Activated T-helper 1 cell treated with anti-CD3 and anti-CD28 coated beads, Interleukin-12 subunit alpha, Interleukin-12 subunit beta, Interleukin-2, Interleukin-4 antibody, amounts not matched to agents 30 ng/mL and 10 ng/mL and 1 ng/mL, durations not matched to agents 14 hours and 24 hours and 36 hours (primary cell): ENCODE data around the gene NPDC1. TPM values are rescaled to one million over a fixed set of nuclear protein-coding genes. Genes with fewer than 3 reads are reported as not detected.
A peak's percentile ranks its signal among the peaks of the same experiment; 100 is the strongest.

Experiments used
- DNase-seq: peaks from one replicate; pipeline ENCODE4 v3.0.0; 2021; ENCODE audit warnings: low spot score
- H3K27ac Mint-ChIP-seq: one replicate; pipeline ENCODE4 v1.8.0; 2021; ENCODE audit warnings: mild to moderate bottlenecking, mixed read lengths
- H3K27me3 Mint-ChIP-seq: one replicate; pipeline ENCODE4 v1.8.0; 2022; ENCODE audit warnings: mild to moderate bottlenecking, moderate library complexity, mixed read lengths; ENCODE audit not compliant: insufficient read depth
- H3K36me3 Mint-ChIP-seq: one replicate; pipeline ENCODE4 v1.8.0; 2021; ENCODE audit warnings: low read depth, mixed read lengths
- H3K4me1 Mint-ChIP-seq: one replicate; pipeline ENCODE4 v1.8.0; 2021; ENCODE audit warnings: low read depth, mixed read lengths
- H3K4me3 Mint-ChIP-seq: one replicate; pipeline ENCODE4 v1.8.0; 2021; ENCODE audit warnings: mild to moderate bottlenecking, moderate library complexity, mixed read lengths
- H3K9me3 Mint-ChIP-seq: one replicate; pipeline ENCODE4 v1.8.0; 2021; ENCODE audit warnings: mixed read lengths
- intact Hi-C: fragments of 100-400 bp; cut with micrococcal nuclease; formaldehyde crosslinking; loops from one replicate; pipeline ENCODE4 v1.15.1; 2024
- total RNA-seq: library from RNA; stranded (reverse); gene quantifications from 2 replicates; pipeline ENCODE4 v1.2.3, GENCODE V29; 2022

Gene NPDC1
- total RNA-seq, 1 donor from 2014 or later, result 80.1 TPM

- intact Hi-C loops, result no loop called here
- H3K36me3 Mint-ChIP-seq, result peaks cover 3% of the 10 kb centered on the region
- H3K4me3 Mint-ChIP-seq, result no peak overlapping the region
- H3K9me3 Mint-ChIP-seq, result no peaks in the 10 kb centered on the region
- DNase-seq, result no peak
- peaks cover 2% of the 10 kb centered on the region for H3K27me3 Mint-ChIP-seq
- H3K4me1 Mint-ChIP-seq, result peaks cover 11% of the 10 kb centered on the region
- H3K27ac Mint-ChIP-seq, result no peak overlapping the region
Observed at GRCh38 chr9:137080260-137081122, 34.5 kb upstream of the NPDC1 start.

- Mint-ChIP-seq H3K4me1 (peaks cover 4% of the 10 kb centered on the region), H3K27me3 (peaks cover 2% of the 10 kb centered on the region), H3K36me3 (peaks cover 3% of the 10 kb centered on the region), H3K9me3 (no peaks in the 10 kb centered on the region), H3K4me3 (peak overlapping the region; percentile 61), H3K27ac (no peak overlapping the region)
- no peak for DNase-seq
- intact Hi-C loops, result no loop called here
Observed at GRCh38 chr9:137079401-137079787, 33.4 kb upstream of the NPDC1 start.

- H3K4me1 Mint-ChIP-seq, result peaks cover 3% of the 10 kb centered on the region
- peaks cover 2% of the 10 kb centered on the region for H3K27me3 Mint-ChIP-seq
- peak overlapping the region; percentile 61 for H3K4me3 Mint-ChIP-seq
- peaks cover 3% of the 10 kb centered on the region for H3K36me3 Mint-ChIP-seq
- no peaks in the 10 kb centered on the region for H3K9me3 Mint-ChIP-seq
- no peak overlapping the region for H3K27ac Mint-ChIP-seq
- intact Hi-C loops, result no loop called here
- no peak for DNase-seq
Observed at GRCh38 chr9:137078701-137079400, 32.9 kb upstream of the NPDC1 start.

GRCh38 chr9:137077758-137078693 is 32.0 kb upstream of the NPDC1 start:
- H3K4me3 Mint-ChIP-seq, result peak overlapping the region; percentile 74
- no peaks in the 10 kb centered on the region for H3K9me3 Mint-ChIP-seq
- H3K27ac Mint-ChIP-seq, result no peak overlapping the region
- H3K36me3 Mint-ChIP-seq, result peaks cover 3% of the 10 kb centered on the region
- intact Hi-C loops, result loop anchor here (1.0 kb wide), 1 partner anchor 8 kb away; the partner anchor contains the start of gene MAN1B1
- H3K4me1 Mint-ChIP-seq, result no peaks in the 10 kb centered on the region
- peak; percentile 38 for DNase-seq
- peaks cover 2% of the 10 kb centered on the region for H3K27me3 Mint-ChIP-seq

- H3K27ac Mint-ChIP-seq, result no peak within 1 kb of the TSS
Observed at GRCh38 chr9:137077010-137077747, 31.2 kb upstream of the NPDC1 start, which contains the start of gene UAP1L1. UAP1L1 (plus strand) TSS chr9:137077517; CDS start chr9:137077533, 16 bp downstream.

GRCh38 chr9:137076636-137077009 is 30.6 kb upstream of the NPDC1 start:
- H3K9me3 Mint-ChIP-seq, result no peaks in the 10 kb centered on the region
- peaks cover 2% of the 10 kb centered on the region for H3K27me3 Mint-ChIP-seq
- H3K4me1 Mint-ChIP-seq, result no peaks in the 10 kb centered on the region
- intact Hi-C loops, result loop anchor here (1.0 kb wide), 1 partner anchor 10 kb away; the partner anchor contains the start of gene MAN1B1
- no peak overlapping the region for H3K27ac Mint-ChIP-seq
- no peak for DNase-seq
- H3K36me3 Mint-ChIP-seq, result peaks cover 3% of the 10 kb centered on the region
- H3K4me3 Mint-ChIP-seq, result peak overlapping the region; percentile 73

More at GRCh38 chr9:137077010-137077747, 31.2 kb upstream of the NPDC1 start, which contains the start of gene UAP1L1:
- intact Hi-C loops, result loop anchor here (1.0 kb wide), 1 partner anchor 9 kb away; the partner anchor contains the start of gene MAN1B1
- DNase-seq, result peak; percentile 62
- Mint-ChIP-seq H3K9me3 (no peaks in the 10 kb centered on the region), H3K4me1 (no peaks in the 10 kb centered on the region), H3K36me3 (peaks cover 3% of the 10 kb centered on the region), H3K4me3 (peak within 1 kb of the TSS; percentile 74), H3K27me3 (peaks cover 2% of the 10 kb centered on the region)

- intact Hi-C loops, result no loop called here
- no peak overlapping the region for H3K27ac Mint-ChIP-seq
- H3K4me3 Mint-ChIP-seq, result no peak overlapping the region
- peaks cover 3% of the 10 kb centered on the region for H3K36me3 Mint-ChIP-seq
- H3K4me1 Mint-ChIP-seq, result peaks cover 9% of the 10 kb centered on the region
- no peak for DNase-seq
- H3K9me3 Mint-ChIP-seq, result no peaks in the 10 kb centered on the region
- peaks cover 2% of the 10 kb centered on the region for H3K27me3 Mint-ChIP-seq
Observed at GRCh38 chr9:137075275-137075775, 29.3 kb upstream of the NPDC1 start.

GRCh38 chr9:137074657-137075274 is 28.8 kb upstream of the NPDC1 start:
- Mint-ChIP-seq H3K4me3 (peak overlapping the region; percentile 42), H3K9me3 (no peaks in the 10 kb centered on the region), H3K36me3 (peaks cover 2% of the 10 kb centered on the region), H3K27ac (no peak overlapping the region), H3K27me3 (peaks cover 2% of the 10 kb centered on the region), H3K4me1 (peaks cover 9% of the 10 kb centered on the region)
- intact Hi-C loops, result no loop called here
- DNase-seq, result no peak

- Mint-ChIP-seq H3K36me3 (no peaks in the 10 kb centered on the region), H3K4me3 (no peak overlapping the region), H3K4me1 (peaks cover 9% of the 10 kb centered on the region), H3K27me3 (peaks cover 2% of the 10 kb centered on the region), H3K9me3 (no peaks in the 10 kb centered on the region), H3K27ac (no peak overlapping the region)
- DNase-seq, result no peak
- intact Hi-C loops, result no loop called here
Observed at GRCh38 chr9:137073992-137074399, 28.0 kb upstream of the NPDC1 start.

GRCh38 chr9:137071282-137071681 is 25.3 kb upstream of the NPDC1 start:
- Mint-ChIP-seq H3K36me3 (peaks cover 4% of the 10 kb centered on the region), H3K4me1 (peaks cover 16% of the 10 kb centered on the region), H3K27me3 (peaks cover 5% of the 10 kb centered on the region), H3K4me3 (peak overlapping the region; percentile 86), H3K9me3 (no peaks in the 10 kb centered on the region), H3K27ac (peak overlapping the region; percentile 91)
- no peak for DNase-seq
- intact Hi-C loops, result loop anchor here (2.0 kb wide), 1 partner anchor 280 kb away; the partner anchor contains the start of gene TMEM141

- no peak for DNase-seq
- intact Hi-C loops, result loop anchor here (1.0 to 2.0 kb wide), 3 partner anchors 15 to 280 kb away; partner anchors contain the start of genes DPP7, MAN1B1 and TMEM141
- Mint-ChIP-seq H3K27me3 (peaks cover 3% of the 10 kb centered on the region), H3K27ac (peak overlapping the region; percentile 91), H3K4me1 (peaks cover 16% of the 10 kb centered on the region), H3K36me3 (peaks cover 4% of the 10 kb centered on the region), H3K4me3 (peak overlapping the region; percentile 86), H3K9me3 (no peaks in the 10 kb centered on the region)
Observed at GRCh38 chr9:137070906-137071275, 24.9 kb upstream of the NPDC1 start.
